ENCODE data around the gene ANO8. TPM values are rescaled to one million over a fixed set of nuclear protein-coding genes. Genes with fewer than 3 reads are reported as not detected.

Gene ANO8
- total RNA-seq, 1 experiment from 2014 or later: 21.9 TPM

GRCh38 chr19:17370026-17370587, 35.5 kb upstream of the ANO8 start:
- H2BK20ac ChIP-seq (ENCODE audit: low read depth, low read length, poor library complexity, severe bottlenecking): no peak overlapping the region
- H3K27me3 Mint-ChIP-seq (ENCODE audit: low read depth): peaks cover 4% of the 10 kb centered on the region
- H3K23me2 ChIP-seq (ENCODE audit: insufficient read length, low read depth, low read length, poor library complexity, severe bottlenecking): no peaks in the 10 kb centered on the region
- no peaks in the 10 kb centered on the region for H3K79me1 ChIP-seq (ENCODE audit: insufficient read depth, low read depth, low read length, poor library complexity, severe bottlenecking)
- H3T11ph ChIP-seq (ENCODE audit: low read length): no peak overlapping the region
- H4K20me1 ChIP-seq (ENCODE audit: control insufficient read depth, insufficient read depth, insufficient read length): no peaks in the 10 kb centered on the region
- H4K5ac ChIP-seq (ENCODE audit: insufficient read length, low read depth, low read length): no peak overlapping the region
- no peak overlapping the region for H3K14ac ChIP-seq (ENCODE audit: insufficient read depth, low read length)
- H2BK12ac ChIP-seq (ENCODE audit: insufficient read length, low read depth, low read length): no peak overlapping the region
- no peak overlapping the region for H3K4ac ChIP-seq (ENCODE audit: low read depth, low read length)
- no peak overlapping the region for H3K4me3 Mint-ChIP-seq
- H3K4me1 Mint-ChIP-seq: peaks cover 0 to 4% of the 10 kb centered on the region in 2 experiments; a peak in 1 of 4 replicates
- H3K9me3 ChIP-seq (ENCODE audit: control insufficient read depth, low read depth, low read length): no peaks in the 10 kb centered on the region
- H3K9me3 Mint-ChIP-seq: no peaks in the 10 kb centered on the region
- no peak for TF ChIP-seq CTCF (conservative IDR thresholded peaks at IDR 0.05)
- H3K4me1 ChIP-seq (ENCODE audit: insufficient read depth, low read length): no peaks in the 10 kb centered on the region; the same call in 1 of the 2 replicates
- no peak overlapping the region; a peak in 1 of 7 replicates for H3K27ac Mint-ChIP-seq
- H3K56ac ChIP-seq (ENCODE audit: insufficient read length, low read depth, low read length): no peak overlapping the region
- no peak overlapping the region for H3K4me2 ChIP-seq (ENCODE audit: insufficient read depth, insufficient read length, low read length)
- H2BK15ac ChIP-seq (ENCODE audit: low read depth, low read length): no peak overlapping the region
- H3K79me2 ChIP-seq (ENCODE audit: insufficient read depth, low read length): no peaks in the 10 kb centered on the region
- H4K91ac ChIP-seq (ENCODE audit: insufficient read length, low read depth, low read length): no peak overlapping the region
- no peak overlapping the region for H3K9ac ChIP-seq (ENCODE audit: extremely low read depth, insufficient read length, low read length)
- no CpG with 5 or more reads among the region's 8 CpGs for WGBS (ENCODE audit: extremely low coverage, insufficient read length, low lambda C conversion rate)
- no peak for DNase-seq
- no peak overlapping the region for H2BK5ac ChIP-seq (ENCODE audit: insufficient read length, low read length)
- H3K27me3 ChIP-seq (ENCODE audit: insufficient read depth, low read length): no peaks in the 10 kb centered on the region
- H3K36me3 Mint-ChIP-seq (ENCODE audit: insufficient read depth in 1 of 3, low read depth in 3 of 3): no peaks in the 10 kb centered on the region
- H3K27ac ChIP-seq (ENCODE audit: insufficient read length, low read depth, low read length): no peak overlapping the region
- H2BK120ac ChIP-seq (ENCODE audit: low read depth, low read length, poor library complexity, severe bottlenecking): no peak overlapping the region
- H2AK5ac ChIP-seq (ENCODE audit: insufficient read length, low read length): no peak overlapping the region
- H3K18ac ChIP-seq (ENCODE audit: insufficient read length, low read depth, low read length): no peak overlapping the region
- no peak overlapping the region for H4K8ac ChIP-seq (replicated peaks; ENCODE audit: insufficient read length, low read depth, low read length)
- no peak overlapping the region for H3K23ac ChIP-seq (ENCODE audit: insufficient read length, low read depth, low read length)
- H2AFZ ChIP-seq (ENCODE audit: low read length): no peak overlapping the region
